GM23248 (cell line): Measurements from ENCODE around the gene SPIB. TPM values are rescaled to one million over a fixed set of nuclear protein-coding genes. Genes with fewer than 3 reads are reported as not detected.

Experiments
- DNase-seq: peaks from one replicate; pipeline ENCODE4 v3.0.0-alpha.2; 2015
- H2AFZ ChIP-seq: fragments of 200-600 bp; sonication (generic); 2 replicates; pipeline ENCODE4 v1.6.1; 2016; ENCODE audit warnings: antibody characterized with exemption
- H3F3A ChIP-seq: fragments of 200-600 bp; sonication (generic); 2 replicates; pipeline ENCODE4 v1.6.1; 2016; ENCODE audit warnings: mild to moderate bottlenecking, antibody characterized with exemption, mixed run types; ENCODE audit not compliant: insufficient read depth
- H3K27ac ChIP-seq: fragments of 200-600 bp; sonication (generic); 2 replicates; pipeline ENCODE4 v1.5.1; 2016; ENCODE audit warnings: mild to moderate bottlenecking
- H3K27me3 ChIP-seq: fragments of 200-600 bp; sonication (generic); replicated peaks from 2 replicates; pipeline ENCODE4 v1.6.1; 2016; ENCODE audit warnings: mild to moderate bottlenecking; ENCODE audit not compliant: insufficient read depth
- H3K36me3 ChIP-seq: fragments of 200-600 bp; sonication (generic); 2 replicates; pipeline ENCODE4 v1.6.1; 2016; ENCODE audit warnings: low read depth, mild to moderate bottlenecking
- H3K4me1 ChIP-seq: fragments of 200-600 bp; sonication (generic); 2 replicates; pipeline ENCODE4 v1.6.1; 2016; ENCODE audit warnings: mild to moderate bottlenecking; ENCODE audit not compliant: insufficient read depth
- H3K4me2 ChIP-seq: fragments of 200-600 bp; sonication (generic); one replicate; pipeline ENCODE4 v1.6.1; 2016; ENCODE audit warnings: mild to moderate bottlenecking; ENCODE audit not compliant: unreplicated experiment
- H3K4me3 ChIP-seq: fragments of 200-600 bp; sonication (generic); 2 replicates; pipeline ENCODE4 v1.5.1; 2016; ENCODE audit warnings: mild to moderate bottlenecking
- H3K79me2 ChIP-seq: fragments of 200-600 bp; sonication (generic); 2 replicates; pipeline ENCODE4 v1.6.1; 2016; ENCODE audit warnings: mild to moderate bottlenecking; ENCODE audit not compliant: insufficient read depth
- H3K9ac ChIP-seq: fragments of 200-600 bp; sonication (generic); 2 replicates; pipeline ENCODE4 v1.6.1; 2016; ENCODE audit warnings: mild to moderate bottlenecking
- H3K9me2 ChIP-seq: fragments of 200-600 bp; sonication (generic); 2 replicates; pipeline ENCODE4 v1.6.1; 2016; ENCODE audit warnings: mixed run types, mild to moderate bottlenecking, moderate library complexity; ENCODE audit not compliant: insufficient read depth
- H3K9me3 ChIP-seq: fragments of 200-600 bp; sonication (generic); one replicate; pipeline ENCODE4 v1.6.1; 2017; ENCODE audit warnings: low read depth
- H4K20me1 ChIP-seq: fragments of 200-600 bp; sonication (generic); 2 replicates; pipeline ENCODE4 v1.6.0; 2016; ENCODE audit not compliant: insufficient read depth
- EZH2 ChIP-seq: fragments of 200-600 bp; sonication (generic); IDR thresholded peaks from 2 replicates; pipeline ENCODE4 v1.6.1; 2018; ENCODE audit warnings: antibody characterized with exemption, mild to moderate bottlenecking; ENCODE audit not compliant: insufficient read depth, poor library complexity, severe bottlenecking
- EZH2phosphoT487 ChIP-seq: fragments of 200-600 bp; sonication (generic); IDR thresholded peaks from 2 replicates; pipeline ENCODE4 v1.6.1; 2018; ENCODE audit warnings: antibody characterized with exemption, moderate library complexity, mild to moderate bottlenecking, low read depth; ENCODE audit not compliant: insufficient read depth
- WGBS, 2 experiments: methylation state at CpG; one replicate each; pipeline ENCODE4 v1.1.6; 2015 to 2017; ENCODE audit warnings: low lambda C conversion rate in 2 of 2, low coverage in 1 of 2; ENCODE audit errors: missing lambda C conversion rate in 2 of 2; 5-methylcytosine and 5-hydroxymethylcytosine counted together
- in situ Hi-C: fragments of 300-500 bp; cut with MboI; formaldehyde crosslinking; loops from 2 replicates; pipeline ENCODE4 v1.15.0; 2020
- polyA plus RNA-seq: library from polyadenylated mRNA; unstranded; fragments of >200 nt; fragmentation: Nextera tagmentation; extraction: Ambion mirVana; gene quantifications from 2 replicates; pipeline ENCODE4 v1.2.1, GENCODE V29; 2016
- total RNA-seq: library from RNA; depleted of rRNA; stranded (reverse); fragments of >200 nt; shearing (Covaris generic); gene quantifications from 2 replicates; pipeline ENCODE4 v1.2.3, GENCODE V29; 2014

The SPIB gene
- total and polyA plus RNA-seq, 2 experiments from 2014 or later = not detected

DNA sequence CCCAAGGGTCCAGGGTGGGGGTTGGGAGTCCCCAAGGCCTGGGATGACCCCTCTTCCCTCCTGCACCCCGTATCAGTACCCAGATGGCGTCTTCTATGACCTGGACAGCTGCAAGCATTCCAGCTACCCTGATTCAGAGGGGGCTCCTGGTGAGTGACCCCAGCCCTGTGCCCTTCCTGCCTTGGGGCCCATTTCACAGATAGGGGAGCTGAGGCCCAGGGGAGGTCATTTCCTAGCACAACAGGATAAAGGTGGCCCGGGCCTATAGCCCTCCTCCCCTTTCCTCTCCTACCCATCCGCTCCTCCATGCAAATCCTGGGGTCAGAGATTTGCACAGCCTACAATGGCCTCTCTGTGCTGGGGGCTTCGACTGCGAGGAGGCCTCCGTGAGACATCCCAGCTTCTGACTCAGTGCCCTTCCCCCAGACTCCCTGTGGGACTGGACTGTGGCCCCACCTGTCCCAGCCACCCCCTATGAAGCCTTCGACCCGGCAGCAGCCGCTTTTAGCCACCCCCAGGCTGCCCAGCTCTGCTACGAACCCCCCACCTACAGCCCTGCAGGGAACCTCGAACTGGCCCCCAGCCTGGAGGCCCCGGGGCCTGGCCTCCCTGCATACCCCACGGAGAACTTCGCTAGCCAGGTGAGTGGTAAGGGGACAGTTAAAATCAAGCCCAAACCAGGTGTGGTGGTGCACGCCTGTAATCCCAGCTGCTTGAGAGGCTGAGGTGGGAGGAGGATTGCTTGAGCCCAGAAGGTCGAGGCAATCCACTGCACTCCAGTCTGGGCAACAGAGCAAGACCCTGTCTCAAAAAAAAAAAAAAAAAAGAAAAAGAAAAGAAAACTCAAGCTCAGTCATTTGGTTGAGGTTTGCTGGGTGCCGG lies 3.9 kb downstream of the SPIB start:
- Histone ChIP-seq H3K4me3 (no peak overlapping the region), H3K79me2 (no peaks in the 10 kb centered on the region), H3F3A (no peaks in the 10 kb centered on the region), H3K4me2 (no peak overlapping the region), H3K27ac (no peak overlapping the region), H2AFZ (no peak overlapping the region), H3K36me3 (no peaks in the 10 kb centered on the region), H3K27me3 (peaks cover 25% of the 10 kb centered on the region), H3K9ac (no peak overlapping the region), H3K9me3 (no peaks in the 10 kb centered on the region), H4K20me1 (no peaks in the 10 kb centered on the region), H3K4me1 (no peaks in the 10 kb centered on the region), H3K9me2 (no peaks in the 10 kb centered on the region)
- no peak for DNase-seq
- WGBS, 2 experiments = 58 to 64% methylated on average over 15 to 18 of the region's 18 CpGs
- TF ChIP-seq EZH2phosphoT487 (no peak), EZH2 (no peak)
- in situ Hi-C loops = no loop called here

DNA sequence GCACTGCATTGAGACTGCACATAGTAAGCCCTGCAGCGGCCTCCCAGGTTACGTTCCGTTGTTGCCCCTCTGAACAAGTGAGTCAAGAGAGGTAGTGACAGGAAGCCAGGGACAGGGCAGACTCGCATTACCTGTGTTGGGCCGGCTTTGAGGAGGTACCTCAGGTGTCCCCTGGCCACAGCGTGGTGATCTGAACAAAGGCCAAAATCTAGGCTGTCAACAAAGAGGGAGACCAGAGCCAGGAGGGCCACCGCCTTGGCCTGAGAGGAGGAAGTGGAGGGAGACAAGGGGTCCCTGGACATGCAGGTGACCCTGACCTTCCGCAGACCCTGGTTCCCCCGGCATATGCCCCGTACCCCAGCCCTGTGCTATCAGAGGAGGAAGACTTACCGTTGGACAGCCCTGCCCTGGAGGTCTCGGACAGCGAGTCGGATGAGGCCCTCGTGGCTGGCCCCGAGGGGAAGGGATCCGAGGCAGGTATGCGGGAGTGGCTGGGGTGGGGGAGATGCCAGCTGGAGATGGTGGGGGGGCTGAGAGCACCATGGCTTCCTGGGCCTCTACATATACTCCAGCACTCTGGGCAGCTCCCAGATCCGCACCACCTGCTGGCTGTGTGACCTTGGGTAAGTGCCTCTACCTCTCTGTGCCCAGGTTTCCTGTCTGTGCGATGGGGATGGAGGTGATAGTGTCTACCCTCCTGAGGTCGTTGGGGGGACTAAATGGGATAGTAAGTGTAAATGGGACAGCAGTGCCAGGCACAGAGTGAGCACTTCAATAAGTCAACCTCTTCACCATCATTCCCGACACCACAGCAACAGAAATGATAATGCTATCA lies 4.8 kb downstream of the SPIB start:
- Histone ChIP-seq H3K27me3 (peaks cover 25% of the 10 kb centered on the region), H2AFZ (no peak overlapping the region), H3F3A (no peaks in the 10 kb centered on the region), H3K27ac (no peak overlapping the region), H3K79me2 (no peaks in the 10 kb centered on the region), H3K4me3 (no peak overlapping the region), H3K36me3 (no peaks in the 10 kb centered on the region), H3K4me2 (no peak overlapping the region), H3K9ac (no peak overlapping the region), H3K4me1 (no peaks in the 10 kb centered on the region), H4K20me1 (no peaks in the 10 kb centered on the region), H3K9me3 (no peaks in the 10 kb centered on the region), H3K9me2 (no peaks in the 10 kb centered on the region)
- no peak for DNase-seq
- in situ Hi-C loops = no loop called here
- 71 to 81% methylated on average over 19 to 22 of the region's 22 CpGs for WGBS, 2 experiments
- no peak for TF ChIP-seq EZH2
- no peak for TF ChIP-seq EZH2phosphoT487

DNA sequence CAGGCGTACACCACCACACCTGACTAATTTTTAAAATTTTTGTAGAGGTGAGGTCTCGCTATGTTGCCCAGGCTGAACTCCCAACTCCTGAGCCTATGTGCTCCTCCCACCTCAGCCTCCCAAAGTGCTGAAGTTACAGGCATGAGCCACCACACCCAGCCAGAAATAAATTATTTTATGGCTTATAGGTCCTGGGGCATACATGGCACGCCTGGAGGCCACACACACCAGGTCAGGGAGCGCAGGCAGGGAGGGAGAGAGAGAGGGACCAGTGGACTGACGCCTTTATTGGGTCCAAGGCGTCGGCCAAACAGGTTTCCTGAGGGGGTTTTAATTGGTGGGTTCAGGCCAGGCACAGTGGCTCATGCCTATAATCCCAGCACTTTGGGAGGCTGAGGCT lies 6.8 kb downstream of the SPIB start:
- no peaks in the 10 kb centered on the region for H3K9me3 ChIP-seq
- no peaks in the 10 kb centered on the region for H3K9me2 ChIP-seq
- H2AFZ ChIP-seq = no peak overlapping the region
- H3K36me3 ChIP-seq = no peaks in the 10 kb centered on the region
- no peaks in the 10 kb centered on the region for H3F3A ChIP-seq
- no peak overlapping the region for H3K9ac ChIP-seq
- peaks cover 13% of the 10 kb centered on the region; the same call in 1 of the 2 replicates for H3K27me3 ChIP-seq
- H3K4me2 ChIP-seq = no peak overlapping the region
- no peak for TF ChIP-seq EZH2
- TF ChIP-seq EZH2phosphoT487 = no peak
- no peak overlapping the region for H3K4me3 ChIP-seq
- in situ Hi-C loops = no loop called here
- H4K20me1 ChIP-seq = no peaks in the 10 kb centered on the region
- DNase-seq = no peak
- no peak overlapping the region for H3K27ac ChIP-seq
- no peaks in the 10 kb centered on the region for H3K79me2 ChIP-seq
- no peaks in the 10 kb centered on the region for H3K4me1 ChIP-seq
- 60 to 64% methylated on average over 7 of the region's 7 CpGs for WGBS, 2 experiments

DNA sequence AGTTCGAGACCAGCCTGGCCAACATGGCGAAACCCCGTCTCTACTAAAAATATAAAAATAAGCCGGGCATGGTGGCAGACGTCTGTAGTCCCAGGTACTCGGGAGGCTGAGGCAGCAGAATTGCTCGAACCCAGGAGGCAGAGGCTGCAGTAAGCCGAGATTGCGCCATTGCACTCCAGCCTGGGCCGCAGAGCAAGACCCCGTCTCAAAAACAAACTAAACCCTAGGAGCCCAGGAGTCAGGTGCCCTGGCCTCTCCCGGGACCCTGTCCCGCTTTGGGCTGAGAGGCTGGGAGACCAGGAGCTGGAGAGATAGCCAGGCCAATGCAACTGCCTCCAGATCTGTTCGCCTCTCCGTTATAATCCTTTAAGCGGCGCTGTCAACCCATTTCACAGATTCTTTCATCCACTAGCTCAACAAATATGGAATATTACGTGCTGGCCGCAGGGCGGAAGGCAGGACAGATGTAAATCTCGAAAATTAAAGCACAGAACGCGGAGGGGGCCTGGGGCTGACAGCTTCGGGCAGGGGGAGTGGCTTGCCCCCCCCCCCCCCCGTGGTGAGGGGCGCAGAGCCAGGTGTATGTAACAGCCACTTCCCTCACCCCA lies 8.7 kb downstream of the SPIB start:
- Histone ChIP-seq H3K4me2 (peak overlapping the region; percentile 16), H3K27ac (no peak overlapping the region), H3K9ac (no peak overlapping the region), H3K9me3 (no peaks in the 10 kb centered on the region), H3K79me2 (no peaks in the 10 kb centered on the region), H4K20me1 (no peaks in the 10 kb centered on the region), H3K4me3 (no peak overlapping the region), H3F3A (no peaks in the 10 kb centered on the region), H3K9me2 (no peaks in the 10 kb centered on the region), H3K4me1 (no peaks in the 10 kb centered on the region), H2AFZ (0 out of 2 replicates have a peak overlapping the region, but pooled peaks have one; percentile 53), H3K36me3 (no peaks in the 10 kb centered on the region), H3K27me3 (peaks cover 21% of the 10 kb centered on the region)
- WGBS, 2 experiments = 75 to 80% methylated on average over 24 to 26 of the region's 26 CpGs
- in situ Hi-C loops = no loop called here
- TF ChIP-seq EZH2 (no peak), EZH2phosphoT487 (no peak)
- no peak for DNase-seq
